Endothelial cell of umbilical vein (primary cell): ENCODE measurements around the gene ALOXE3.

Experiments used
- MYC ChIP-seq: IDR thresholded peaks from one replicate; pipeline ENCODE4 v1.6.1; 2011; ENCODE audit warnings: mild to moderate bottlenecking, low read depth, low read length
- POLR2A ChIP-seq: IDR thresholded peaks from 2 replicates; pipeline ENCODE4 v1.6.1; 2012; ENCODE audit warnings: low read depth, mild to moderate bottlenecking, control low read depth, low read length
- POLR2AphosphoS5 ChIP-seq: IDR thresholded peaks from 2 replicates; pipeline ENCODE4 v1.6.1; 2012; ENCODE audit warnings: low read depth, mild to moderate bottlenecking, control low read depth, low read length, moderate library complexity; ENCODE audit not compliant: insufficient read depth
- TF ChIP-seq, protein P1 (sequence below), 2 donors: IDR thresholded peaks; 1 replicate in 1 of 2; 2 replicates in 1 of 2; pipeline ENCODE4 v1.5.1; 2011; ENCODE audit warnings: low read length in 2 of 2, mild to moderate bottlenecking in 2 of 2, moderate library complexity in 2 of 2, control low read depth in 1 of 2, inconsistent platforms in 1 of 2, low read depth in 1 of 2; ENCODE audit not compliant: insufficient read depth in 1 of 2; ENCODE audit errors: extremely low read depth in 1 of 2
- TF ChIP-seq, protein P2 (sequence below): IDR thresholded peaks from 2 replicates; pipeline ENCODE4 v1.6.1; 2011; ENCODE audit not compliant: insufficient read depth, insufficient read length

DNA sequence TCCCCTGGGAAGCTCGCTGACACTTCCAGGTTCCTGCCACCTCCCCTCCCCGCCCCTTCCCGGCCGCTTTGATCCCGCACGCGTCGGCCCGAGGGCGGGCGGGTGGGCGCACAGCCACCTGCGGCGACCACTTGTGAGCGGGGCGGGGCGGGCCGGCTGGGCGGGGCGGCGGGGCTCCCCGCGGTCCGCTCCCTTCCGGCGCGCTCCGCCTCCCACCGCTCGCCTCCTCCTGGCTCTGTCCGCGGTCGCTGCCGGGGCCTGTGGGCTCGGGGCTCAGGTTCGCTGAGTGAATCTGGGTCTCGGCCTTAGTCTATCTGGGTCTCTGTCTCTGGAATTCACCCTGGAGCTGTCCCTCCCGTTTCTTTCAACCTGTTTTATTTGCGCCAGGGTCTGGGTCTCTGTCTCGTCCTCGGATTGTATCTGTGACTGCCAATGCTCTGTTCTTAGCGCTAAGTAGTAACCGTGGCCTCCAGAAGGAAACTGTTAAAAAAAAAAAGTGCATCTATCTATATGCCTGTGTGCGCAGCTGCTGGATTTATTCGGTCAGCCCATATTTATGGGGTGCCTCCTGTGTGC, 8.3 kb upstream of the ALOXE3 start:
- TF ChIP-seq, protein P1, sequence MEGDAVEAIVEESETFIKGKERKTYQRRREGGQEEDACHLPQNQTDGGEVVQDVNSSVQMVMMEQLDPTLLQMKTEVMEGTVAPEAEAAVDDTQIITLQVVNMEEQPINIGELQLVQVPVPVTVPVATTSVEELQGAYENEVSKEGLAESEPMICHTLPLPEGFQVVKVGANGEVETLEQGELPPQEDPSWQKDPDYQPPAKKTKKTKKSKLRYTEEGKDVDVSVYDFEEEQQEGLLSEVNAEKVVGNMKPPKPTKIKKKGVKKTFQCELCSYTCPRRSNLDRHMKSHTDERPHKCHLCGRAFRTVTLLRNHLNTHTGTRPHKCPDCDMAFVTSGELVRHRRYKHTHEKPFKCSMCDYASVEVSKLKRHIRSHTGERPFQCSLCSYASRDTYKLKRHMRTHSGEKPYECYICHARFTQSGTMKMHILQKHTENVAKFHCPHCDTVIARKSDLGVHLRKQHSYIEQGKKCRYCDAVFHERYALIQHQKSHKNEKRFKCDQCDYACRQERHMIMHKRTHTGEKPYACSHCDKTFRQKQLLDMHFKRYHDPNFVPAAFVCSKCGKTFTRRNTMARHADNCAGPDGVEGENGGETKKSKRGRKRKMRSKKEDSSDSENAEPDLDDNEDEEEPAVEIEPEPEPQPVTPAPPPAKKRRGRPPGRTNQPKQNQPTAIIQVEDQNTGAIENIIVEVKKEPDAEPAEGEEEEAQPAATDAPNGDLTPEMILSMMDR (IDR thresholded peaks at IDR 0.05; ENCODE audit: extremely low read depth in 1 of 2, insufficient read depth in 1 of 2, low read depth in 1 of 2, low read length in 2 of 2) = no peak
- TF ChIP-seq POLR2AphosphoS5 (no peak), MYC (no peak), POLR2A (no peak)
- TF ChIP-seq, protein P2, sequence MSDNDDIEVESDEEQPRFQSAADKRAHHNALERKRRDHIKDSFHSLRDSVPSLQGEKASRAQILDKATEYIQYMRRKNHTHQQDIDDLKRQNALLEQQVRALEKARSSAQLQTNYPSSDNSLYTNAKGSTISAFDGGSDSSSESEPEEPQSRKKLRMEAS = no peak
